Measurements from ENCODE around the gene BRF1.

DNA sequence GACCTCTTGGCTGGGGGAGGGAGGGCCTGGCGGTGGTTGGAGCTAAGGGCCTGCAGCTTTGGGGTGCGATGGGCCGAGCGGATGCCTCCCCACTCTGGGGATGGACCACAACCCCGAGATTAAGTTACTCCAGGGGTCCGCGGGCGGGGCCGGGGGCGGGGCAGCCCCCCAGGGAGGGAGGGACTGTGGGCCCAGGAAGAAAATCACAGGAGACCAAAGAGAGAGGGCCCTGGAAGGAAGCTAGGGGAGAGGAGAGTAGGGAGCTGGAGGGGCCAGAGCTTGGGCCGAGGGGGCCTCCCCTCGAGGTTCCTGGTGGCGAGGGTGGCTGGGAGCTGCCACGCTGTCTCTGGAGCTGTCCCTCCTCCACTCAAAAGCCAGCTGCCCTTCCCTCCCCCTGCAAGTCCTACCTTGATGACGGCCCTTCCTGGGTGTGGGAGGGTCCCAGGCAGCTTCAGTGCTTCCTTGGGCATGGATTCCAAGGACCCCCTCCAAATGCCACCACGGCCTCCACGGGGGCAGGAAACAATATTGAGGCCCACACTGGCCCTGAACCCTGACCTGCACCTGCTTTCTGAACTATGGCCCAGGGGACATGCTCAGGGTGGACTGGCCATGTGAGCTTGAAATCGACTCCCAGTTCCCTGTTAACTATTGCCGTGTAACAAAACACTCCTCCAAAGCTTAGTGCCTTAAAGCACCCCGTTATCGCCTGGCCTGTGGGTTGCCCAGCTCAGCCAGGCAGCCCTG, 119.1 kb downstream of the BRF1 start:
- TF ChIP-seq CTCF (IDR thresholded peaks at IDR 0.05) (no peak), EP300 (IDR thresholded peaks at IDR 0.05) (no peak), POLR2A (IDR thresholded peaks at IDR 0.05) (no peak)
